ENCODE measurements around the gene EXD2. TPM values are rescaled to one million over a fixed set of nuclear protein-coding genes. Genes with fewer than 3 reads are reported as not detected.
A peak's percentile ranks its signal among the peaks of the same experiment; 100 is the strongest.

EXD2 gene
- total and polyA plus RNA-seq, 10 of the 15 experiments (the other 5 are each of a cell fraction or from before 2014, with no cell fraction given): 1.0 to 12.4 (median 4.6) TPM

GRCh38 chr14:69288011-69288771, 96.9 kb downstream of the EXD2 start:
- Histone ChIP-seq H2AFZ (ENCODE audit: control insufficient read depth, low read depth, low read length) (no peak overlapping the region), H3K27me3 (replicated peaks in 1 of 2; ENCODE audit: control insufficient read depth in 2 of 2, insufficient read depth in 2 of 2, low read length in 1 of 2) (no peaks in the 10 kb centered on the region), H3K4me3 (no peak overlapping the region), H3K9ac (ENCODE audit: control insufficient read depth, insufficient read depth, low read length) (no peak overlapping the region), H3K27ac (ENCODE audit: control insufficient read depth, insufficient read depth) (no peak overlapping the region), H3K36me3 (ENCODE audit: control insufficient read depth in 2 of 2, insufficient read depth in 2 of 2, low read length in 1 of 2) (no peaks in the 10 kb centered on the region), H3K79me2 (ENCODE audit: control insufficient read depth, insufficient read depth, low read length) (no peaks in the 10 kb centered on the region), H3K4me2 (ENCODE audit: control insufficient read depth, insufficient read depth) (no peak overlapping the region), H3K4me1 (ENCODE audit: control insufficient read depth, insufficient read depth, low read length) (no peaks in the 10 kb centered on the region), H3K9me3 (replicated peaks; ENCODE audit: control insufficient read depth, insufficient read depth, low read length) (no peaks in the 10 kb centered on the region), H4K20me1 (ENCODE audit: control insufficient read depth, insufficient read depth) (no peaks in the 10 kb centered on the region)
- RAD21 ChIA-PET (ENCODE audit: unreplicated experiment): no interaction called here
- POLR2A ChIA-PET: no interaction called here
- intact Hi-C loops (cut with micrococcal nuclease; ENCODE audit: unreplicated experiment) (no loop called here), in situ Hi-C loops (cut with MboI) (no loop called here)
- no TSS peak for BruUV-seq (replicated peaks)
- DNase-seq (ENCODE audit: low read depth, low spot score) (no peak), ATAC-seq (peak; percentile 49; the same call in 2 of the 3 replicates), FAIRE-seq (no peak)
- no peak for TF ChIP-seq TCF7 (IDR thresholded peaks at IDR 0.05; ENCODE audit: borderline replicate concordance)
- TF ChIP-seq CTCF (IDR thresholded peaks at IDR 0.05 in 2 of 3, conservative IDR thresholded peaks at IDR 0.05 in 1 of 3; ENCODE audit: control insufficient read depth in 2 of 3, extremely low read depth in 1 of 3, insufficient read depth in 1 of 3, low read depth in 3 of 3, low read length in 3 of 3): peak in 1 of 3 experiments; percentile 8; a peak in 1 of 6 replicates
- CTCF ChIA-PET: interaction anchor here (0.9 to 1.5 kb wide), 4 partner anchors 10 to 172 kb away, joined by 3 read pairs; no protein-coding TSS in a partner anchor
- SMC1A ChIA-PET (ENCODE audit: uncharacterized antibody, unreplicated experiment): interaction anchor here (0.6 to 0.7 kb wide), 2 partner anchors 13 to 119 kb away, joined by 3 read pairs; no protein-coding TSS in a partner anchor
- 35% methylated on average over 8 of the region's 8 CpGs for WGBS (ENCODE audit: insufficient coverage, insufficient replicate concordance, low lambda C conversion rate, missing lambda C conversion rate)
